ENCODE measurements around the gene TMEM132D. TPM values are rescaled to one million over a fixed set of nuclear protein-coding genes. Genes with fewer than 3 reads are reported as not detected.

The TMEM132D gene
- total and polyA plus RNA-seq, 2 of the 4 experiments (the other 2 are of a cell fraction), result not detected

GRCh38 chr12:129076441-129077320 lies 827.1 kb downstream of the TMEM132D start (continued):
- no peak for TF ChIP-seq MXI1 (IDR thresholded peaks at IDR 0.05; ENCODE audit: borderline replicate concordance, low read depth, low read length)

- H3K9me1 ChIP-seq (ENCODE audit: insufficient read depth, low read length), result no peaks in the 10 kb centered on the region
- no peak overlapping the region for H3K18ac ChIP-seq (ENCODE audit: low read depth, low read length)
- no peaks in the 10 kb centered on the region for H3K27me3 ChIP-seq (ENCODE audit: control insufficient read depth, insufficient read depth, low read length)
- CTCF ChIA-PET, result no interaction called here
- no peaks in the 10 kb centered on the region for H3K36me3 ChIP-seq (ENCODE audit: control insufficient read depth, insufficient read depth, low read length)
- dilution Hi-C loops (cut with HindIII; ENCODE audit: low sequenced_read_pairs, unreplicated experiment), result no loop called here
- no peak overlapping the region for H3K4me3 ChIP-seq (ENCODE audit: insufficient read depth, low read depth, low read length)
- no peak overlapping the region for H3K27ac ChIP-seq (ENCODE audit: insufficient read depth, low read length)
- TF ChIP-seq NFE2L2 (IDR thresholded peaks at IDR 0.05; ENCODE audit: low read depth, low read length) (no peak), CEBPB (IDR thresholded peaks at IDR 0.05; ENCODE audit: low read depth, low read length) (no peak), ELK1 (IDR thresholded peaks at IDR 0.05; ENCODE audit: borderline replicate concordance, low read depth, low read length) (no peak), POLR2A (IDR thresholded peaks at IDR 0.05; ENCODE audit: low read depth, low read length) (no peak), BHLHE40 (IDR thresholded peaks at IDR 0.05; ENCODE audit: low read depth, low read length) (no peak), MXI1 (IDR thresholded peaks at IDR 0.05; ENCODE audit: borderline replicate concordance, low read depth, low read length) (no peak), CTCF (conservative IDR thresholded peaks at IDR 0.05; ENCODE audit: low read depth, low read length) (no peak), RFX5 (IDR thresholded peaks at IDR 0.05; ENCODE audit: low read depth, low read length) (no peak), RAD21 (IDR thresholded peaks at IDR 0.05; ENCODE audit: low read length) (no peak), MAFK (IDR thresholded peaks at IDR 0.05; ENCODE audit: low read depth, low read length) (no peak), RCOR1 (IDR thresholded peaks at IDR 0.05; ENCODE audit: insufficient replicate concordance, low read length) (no peak)
- intact Hi-C loops (cut with micrococcal nuclease), result no loop called here
- no peak overlapping the region for H2BK20ac ChIP-seq (ENCODE audit: low read depth, low read length)
- no peak overlapping the region for H3K9ac ChIP-seq (ENCODE audit: low read depth, low read length)
- no peak overlapping the region for H2BK120ac ChIP-seq (ENCODE audit: low read depth, low read length)
- H4K20me1 ChIP-seq (ENCODE audit: insufficient read depth, low read length), result no peaks in the 10 kb centered on the region
- no peak overlapping the region for H3K4ac ChIP-seq (ENCODE audit: low read depth, low read length)
- in situ Hi-C loops (cut with MboI; ENCODE audit: low sequenced_read_pairs), result no loop called here
- H3K9me3 ChIP-seq (ENCODE audit: control insufficient read depth, insufficient read depth, low read length), result peaks cover 40% of the 10 kb centered on the region
- no peak for ATAC-seq (ENCODE audit: low read depth)
- H3K23ac ChIP-seq (ENCODE audit: low read depth, low read length), result no peak overlapping the region
- no CpG with 5 or more reads among the region's 4 CpGs for WGBS, 2 experiments (ENCODE audit: extremely low coverage in 2 of 2, insufficient read length in 1 of 2)
- no peak overlapping the region for H4K8ac ChIP-seq (ENCODE audit: low read depth in 2 of 2, low read length in 2 of 2)
- no peak for DNase-seq
- no peak overlapping the region for H3K56ac ChIP-seq (ENCODE audit: extremely low read depth, insufficient read depth, low read length)
- no peak overlapping the region for H4K91ac ChIP-seq (ENCODE audit: insufficient read depth, low read depth, low read length)
- no peak overlapping the region for H3K4me2 ChIP-seq (ENCODE audit: low read depth, low read length)
- no peak overlapping the region for H2BK15ac ChIP-seq (ENCODE audit: low read depth, low read length)
- H2AFZ ChIP-seq (replicated peaks; ENCODE audit: low read length, poor library complexity), result no peak overlapping the region
- H2AK9ac ChIP-seq (replicated peaks; ENCODE audit: low read depth, low read length, poor library complexity), result no peak overlapping the region
- no TSS peak for BruUV-seq (replicated peaks)
- no peaks in the 10 kb centered on the region for H3K79me1 ChIP-seq (ENCODE audit: low read depth in 1 of 2, low read length in 2 of 2)
- no peak overlapping the region for H3K14ac ChIP-seq (replicated peaks; ENCODE audit: low read depth, low read length)
- H2AK5ac ChIP-seq (ENCODE audit: low read depth, low read length), result no peak overlapping the region
- H2BK5ac ChIP-seq (ENCODE audit: low read depth, low read length, poor library complexity, severe bottlenecking), result no peak overlapping the region
- POLR2A ChIA-PET (ENCODE audit: unreplicated experiment), result no interaction called here
- no peaks in the 10 kb centered on the region for H3K4me1 ChIP-seq (ENCODE audit: control insufficient read depth, insufficient read depth, low read length)
- no peak overlapping the region for H4K5ac ChIP-seq (ENCODE audit: low read depth, low read length)
Observed at GRCh38 chr12:129075460-129076208, 828.2 kb downstream of the TMEM132D start.
